ENCODE data around the gene TAOK3.

The TAOK3 gene

GRCh38 chr12:118373616-118374015 lies 909 bp upstream of the TAOK3 start:
- H3K79me2 ChIP-seq (ENCODE audit: control insufficient read depth, low read length) = peaks cover 46% of the 10 kb centered on the region
- H3K4me2 ChIP-seq (ENCODE audit: low read length) = peak overlapping the region; percentile 90
- peaks cover 16% of the 10 kb centered on the region for H3K27me3 ChIP-seq (ENCODE audit: control insufficient read depth, low read length)
- no peaks in the 10 kb centered on the region for H3K9me3 ChIP-seq (ENCODE audit: control insufficient read depth, insufficient read depth, low read length)
- H3K4me1 ChIP-seq (ENCODE audit: control insufficient read depth, low read length) = peaks cover 44% of the 10 kb centered on the region
- no peak overlapping the region for H3K27ac ChIP-seq (ENCODE audit: low read depth, low read length)
- H3K36me3 ChIP-seq (ENCODE audit: control insufficient read depth, low read length) = no peaks in the 10 kb centered on the region
- H3K4me3 ChIP-seq (ENCODE audit: low read length) = peak overlapping the region; percentile 94
- H3K9me2 ChIP-seq (replicated peaks; ENCODE audit: control insufficient read depth, low read length) = no peaks in the 10 kb centered on the region
- peaks cover 7% of the 10 kb centered on the region; the same call in 1 of the 2 replicates for H3F3A ChIP-seq (ENCODE audit: control insufficient read depth, insufficient read depth)
- TF ChIP-seq EZH2phosphoT487 (IDR thresholded peaks at IDR 0.05; ENCODE audit: borderline replicate concordance, low read length) (no peak), CTCF (IDR thresholded peaks at IDR 0.05; ENCODE audit: low read depth, low read length, poor library complexity, severe bottlenecking) (no peak)
- H4K20me1 ChIP-seq (ENCODE audit: control insufficient read depth, insufficient read depth, low read depth, low read length) = 0 out of 2 replicates have a peak, but pooled peaks cover 4% of the 10 kb centered on the region

GRCh38 chr12:118371321-118372282 lies 1.1 kb downstream of the TAOK3 start:
- H3K79me2 ChIP-seq (ENCODE audit: control insufficient read depth, low read length) = peaks cover 29% of the 10 kb centered on the region
- peak; percentile 63; the same call in 1 of the 2 replicates for TF ChIP-seq EZH2phosphoT487 (IDR thresholded peaks at IDR 0.05; ENCODE audit: borderline replicate concordance, low read length)
- no peak for TF ChIP-seq CTCF (IDR thresholded peaks at IDR 0.05; ENCODE audit: low read depth, low read length, poor library complexity, severe bottlenecking)
- peak overlapping the region; percentile 81 for H3K4me2 ChIP-seq (ENCODE audit: low read length)
- H3K4me3 ChIP-seq (ENCODE audit: low read length) = peak overlapping the region; percentile 94
- H3K4me1 ChIP-seq (ENCODE audit: control insufficient read depth, low read length) = peaks cover 34% of the 10 kb centered on the region
- H3K27me3 ChIP-seq (ENCODE audit: control insufficient read depth, low read length) = peaks cover 16% of the 10 kb centered on the region
- H4K20me1 ChIP-seq (ENCODE audit: control insufficient read depth, insufficient read depth, low read depth, low read length) = no peaks in the 10 kb centered on the region
- H3K27ac ChIP-seq (ENCODE audit: low read depth, low read length) = no peak overlapping the region
- H3F3A ChIP-seq (ENCODE audit: control insufficient read depth, insufficient read depth) = 0 out of 2 replicates have a peak, but pooled peaks cover 4% of the 10 kb centered on the region
- no peaks in the 10 kb centered on the region for H3K36me3 ChIP-seq (ENCODE audit: control insufficient read depth, low read length)
- no peaks in the 10 kb centered on the region for H3K9me2 ChIP-seq (replicated peaks; ENCODE audit: control insufficient read depth, low read length)
- H3K9me3 ChIP-seq (ENCODE audit: control insufficient read depth, insufficient read depth, low read length) = no peaks in the 10 kb centered on the region

GRCh38 chr12:118370601-118371000 lies 2.1 kb downstream of the TAOK3 start:
- H3K4me3 ChIP-seq (ENCODE audit: low read length) = no peak overlapping the region

More at GRCh38 chr12:118370601-118371000, 2.1 kb downstream of the TAOK3 start:
- no peak overlapping the region for H3K27ac ChIP-seq (ENCODE audit: low read depth, low read length)
- 0 out of 2 replicates have a peak, but pooled peaks cover 4% of the 10 kb centered on the region for H3F3A ChIP-seq (ENCODE audit: control insufficient read depth, insufficient read depth)
- TF ChIP-seq EZH2phosphoT487 (IDR thresholded peaks at IDR 0.05; ENCODE audit: borderline replicate concordance, low read length) (no peak), CTCF (IDR thresholded peaks at IDR 0.05; ENCODE audit: low read depth, low read length, poor library complexity, severe bottlenecking) (no peak)
- peaks cover 16% of the 10 kb centered on the region for H3K27me3 ChIP-seq (ENCODE audit: control insufficient read depth, low read length)
- peaks cover 29% of the 10 kb centered on the region for H3K4me1 ChIP-seq (ENCODE audit: control insufficient read depth, low read length)
- H3K9me2 ChIP-seq (replicated peaks; ENCODE audit: control insufficient read depth, low read length) = no peaks in the 10 kb centered on the region
- H4K20me1 ChIP-seq (ENCODE audit: control insufficient read depth, insufficient read depth, low read depth, low read length) = no peaks in the 10 kb centered on the region
- no peaks in the 10 kb centered on the region for H3K36me3 ChIP-seq (ENCODE audit: control insufficient read depth, low read length)
- H3K4me2 ChIP-seq (ENCODE audit: low read length) = peak overlapping the region; percentile 81
- H3K79me2 ChIP-seq (ENCODE audit: control insufficient read depth, low read length) = peaks cover 27% of the 10 kb centered on the region
- H3K9me3 ChIP-seq (ENCODE audit: control insufficient read depth, insufficient read depth, low read length) = no peaks in the 10 kb centered on the region

Measured in DOHH2 (cell line).